Measurements from ENCODE around the gene FNIP1. TPM values are rescaled to one million over a fixed set of nuclear protein-coding genes. Genes with fewer than 3 reads are reported as not detected.
"Not testable (repeated sequence)": the region's sequence is repeated elsewhere in the genome, so short reads cannot be mapped to it uniquely, and the experiment has no call there.

Gene FNIP1
- polyA plus RNA-seq, 1 donor from 2014 or later, result 18.1 TPM

DNA sequence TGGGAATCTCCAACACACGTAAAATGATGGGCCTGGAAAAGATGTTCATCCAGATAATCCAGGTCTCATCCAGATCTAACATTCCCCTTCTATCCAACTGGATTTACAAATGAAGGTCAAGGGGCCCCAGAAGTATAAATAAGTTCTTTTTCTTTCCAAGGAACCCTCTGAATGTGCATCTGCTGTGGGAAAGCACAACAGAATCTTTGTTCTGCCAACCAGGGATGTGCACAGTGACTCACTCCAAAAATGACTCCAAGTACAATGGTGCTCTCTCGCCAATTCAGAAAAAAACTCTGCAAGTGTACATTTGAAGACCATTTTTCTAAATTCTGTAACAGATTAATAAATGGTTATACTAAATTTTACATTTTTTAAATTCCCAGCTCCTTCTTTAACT lies 174.2 kb downstream of the FNIP1 start:
- no peaks in the 10 kb centered on the region for H4K20me1 ChIP-seq (ENCODE audit: insufficient read depth)
- no peaks in the 10 kb centered on the region for H3F3A ChIP-seq (ENCODE audit: insufficient read depth, low read length, poor library complexity, severe bottlenecking)
- no peak overlapping the region for H3K4me2 ChIP-seq (ENCODE audit: low read length)
- H3K9me3 ChIP-seq (ENCODE audit: low read length), result no peaks in the 10 kb centered on the region
- no peak overlapping the region for H2AFZ ChIP-seq (ENCODE audit: low read depth, low read length)
- TF ChIP-seq MXI1 (conservative IDR thresholded peaks at IDR 0.05; ENCODE audit: poor library complexity, severe bottlenecking), result no peak
- no peak for TF ChIP-seq RAD21 (conservative IDR thresholded peaks at IDR 0.05)
- TF ChIP-seq EZH2 (IDR thresholded peaks at IDR 0.05; ENCODE audit: borderline replicate concordance, insufficient read depth, low read length, poor library complexity, severe bottlenecking), result no peak
- TF ChIP-seq, protein P1, sequence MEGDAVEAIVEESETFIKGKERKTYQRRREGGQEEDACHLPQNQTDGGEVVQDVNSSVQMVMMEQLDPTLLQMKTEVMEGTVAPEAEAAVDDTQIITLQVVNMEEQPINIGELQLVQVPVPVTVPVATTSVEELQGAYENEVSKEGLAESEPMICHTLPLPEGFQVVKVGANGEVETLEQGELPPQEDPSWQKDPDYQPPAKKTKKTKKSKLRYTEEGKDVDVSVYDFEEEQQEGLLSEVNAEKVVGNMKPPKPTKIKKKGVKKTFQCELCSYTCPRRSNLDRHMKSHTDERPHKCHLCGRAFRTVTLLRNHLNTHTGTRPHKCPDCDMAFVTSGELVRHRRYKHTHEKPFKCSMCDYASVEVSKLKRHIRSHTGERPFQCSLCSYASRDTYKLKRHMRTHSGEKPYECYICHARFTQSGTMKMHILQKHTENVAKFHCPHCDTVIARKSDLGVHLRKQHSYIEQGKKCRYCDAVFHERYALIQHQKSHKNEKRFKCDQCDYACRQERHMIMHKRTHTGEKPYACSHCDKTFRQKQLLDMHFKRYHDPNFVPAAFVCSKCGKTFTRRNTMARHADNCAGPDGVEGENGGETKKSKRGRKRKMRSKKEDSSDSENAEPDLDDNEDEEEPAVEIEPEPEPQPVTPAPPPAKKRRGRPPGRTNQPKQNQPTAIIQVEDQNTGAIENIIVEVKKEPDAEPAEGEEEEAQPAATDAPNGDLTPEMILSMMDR (IDR thresholded peaks at IDR 0.05; ENCODE audit: poor library complexity, severe bottlenecking), result no peak
- no peak for TF ChIP-seq EP300 (conservative IDR thresholded peaks at IDR 0.05; ENCODE audit: poor library complexity, severe bottlenecking)
- TF ChIP-seq POLR2AphosphoS5 (IDR thresholded peaks at IDR 0.05), result no peak
- no peak for TF ChIP-seq SMC3 (conservative IDR thresholded peaks at IDR 0.05; ENCODE audit: poor library complexity)
- TF ChIP-seq TAF1 (IDR thresholded peaks at IDR 0.05; ENCODE audit: low read depth), result no peak
- H3K79me2 ChIP-seq (replicated peaks; ENCODE audit: insufficient read depth, low read length), result peaks cover 43% of the 10 kb centered on the region
- H3K27ac ChIP-seq (ENCODE audit: low read length), result no peak overlapping the region
- H3K27me3 ChIP-seq (ENCODE audit: insufficient read depth, low read depth, low read length), result no peaks in the 10 kb centered on the region
- no peak overlapping the region for H3K9ac ChIP-seq (ENCODE audit: low read length)
- no peak overlapping the region for H3K4me3 ChIP-seq (ENCODE audit: low read length)
- H3K36me3 ChIP-seq (ENCODE audit: insufficient read depth, low read length), result no peaks in the 10 kb centered on the region
- H3K9me2 ChIP-seq (ENCODE audit: insufficient read depth, low read length), result no peaks in the 10 kb centered on the region

DNA sequence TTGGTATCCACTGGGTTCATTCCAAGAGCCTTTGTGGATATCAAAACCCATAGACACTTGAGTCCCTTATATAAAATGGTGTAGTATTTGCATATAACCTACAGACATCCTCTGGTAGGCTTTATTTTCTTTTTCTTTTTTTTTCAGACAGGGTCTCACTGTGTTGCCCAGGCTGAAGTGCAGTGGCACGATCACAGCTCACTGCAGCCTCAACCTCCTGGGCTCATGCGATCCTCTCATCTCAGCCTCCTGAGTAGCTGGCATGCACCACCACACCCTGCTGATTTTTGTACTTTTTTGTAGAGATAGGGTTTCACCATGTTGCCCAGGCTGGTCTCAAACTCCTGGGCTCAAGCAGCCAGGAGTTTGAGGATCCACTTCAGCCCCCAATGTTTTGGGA lies 175.7 kb downstream of the FNIP1 start:
- not testable (repeated sequence) for H3K27me3 ChIP-seq (ENCODE audit: insufficient read depth, low read depth, low read length); H3K27ac ChIP-seq (ENCODE audit: low read length); H3F3A ChIP-seq (ENCODE audit: insufficient read depth, low read length, poor library complexity, severe bottlenecking); H3K9me2 ChIP-seq (ENCODE audit: insufficient read depth, low read length); H2AFZ ChIP-seq (ENCODE audit: low read depth, low read length); H3K4me2 ChIP-seq (ENCODE audit: low read length); H3K9me3 ChIP-seq (ENCODE audit: low read length); H3K36me3 ChIP-seq (ENCODE audit: insufficient read depth, low read length); H4K20me1 ChIP-seq (ENCODE audit: insufficient read depth); H3K9ac ChIP-seq (ENCODE audit: low read length); H3K4me3 ChIP-seq (ENCODE audit: low read length)
- peaks cover 42% of the 10 kb centered on the region for H3K79me2 ChIP-seq (replicated peaks; ENCODE audit: insufficient read depth, low read length)

DNA sequence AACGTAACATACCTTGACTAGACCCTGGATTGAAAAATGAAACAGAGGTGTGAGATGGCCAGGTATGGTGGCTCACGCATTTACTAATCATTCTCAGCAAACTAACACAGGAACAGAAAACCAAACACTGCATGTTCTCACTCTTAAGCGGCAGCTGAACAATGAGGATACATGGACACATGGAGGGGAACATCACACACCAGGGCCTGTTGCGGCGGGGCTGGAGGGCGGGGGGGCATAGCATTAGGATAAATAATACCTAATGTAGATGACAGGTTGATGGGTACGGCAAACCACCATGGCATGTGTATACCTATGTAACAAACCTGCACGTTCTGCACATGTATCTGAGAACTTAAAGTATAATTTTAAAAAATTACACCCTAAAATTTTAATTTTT lies 177.7 kb downstream of the FNIP1 start:
- H3K36me3 ChIP-seq (ENCODE audit: insufficient read depth, low read length), result no peaks in the 10 kb centered on the region
- no peaks in the 10 kb centered on the region for H3K9me2 ChIP-seq (ENCODE audit: insufficient read depth, low read length)
- H3K27me3 ChIP-seq (ENCODE audit: insufficient read depth, low read depth, low read length), result no peaks in the 10 kb centered on the region
- TF ChIP-seq MXI1 (conservative IDR thresholded peaks at IDR 0.05; ENCODE audit: poor library complexity, severe bottlenecking) (no peak), RAD21 (conservative IDR thresholded peaks at IDR 0.05) (no peak), POLR2AphosphoS5 (IDR thresholded peaks at IDR 0.05) (no peak), TAF1 (IDR thresholded peaks at IDR 0.05; ENCODE audit: low read depth) (no peak), EZH2 (IDR thresholded peaks at IDR 0.05; ENCODE audit: borderline replicate concordance, insufficient read depth, low read length, poor library complexity, severe bottlenecking) (no peak), SMC3 (conservative IDR thresholded peaks at IDR 0.05; ENCODE audit: poor library complexity) (no peak), EP300 (conservative IDR thresholded peaks at IDR 0.05; ENCODE audit: poor library complexity, severe bottlenecking) (no peak)
- TF ChIP-seq, protein P2, sequence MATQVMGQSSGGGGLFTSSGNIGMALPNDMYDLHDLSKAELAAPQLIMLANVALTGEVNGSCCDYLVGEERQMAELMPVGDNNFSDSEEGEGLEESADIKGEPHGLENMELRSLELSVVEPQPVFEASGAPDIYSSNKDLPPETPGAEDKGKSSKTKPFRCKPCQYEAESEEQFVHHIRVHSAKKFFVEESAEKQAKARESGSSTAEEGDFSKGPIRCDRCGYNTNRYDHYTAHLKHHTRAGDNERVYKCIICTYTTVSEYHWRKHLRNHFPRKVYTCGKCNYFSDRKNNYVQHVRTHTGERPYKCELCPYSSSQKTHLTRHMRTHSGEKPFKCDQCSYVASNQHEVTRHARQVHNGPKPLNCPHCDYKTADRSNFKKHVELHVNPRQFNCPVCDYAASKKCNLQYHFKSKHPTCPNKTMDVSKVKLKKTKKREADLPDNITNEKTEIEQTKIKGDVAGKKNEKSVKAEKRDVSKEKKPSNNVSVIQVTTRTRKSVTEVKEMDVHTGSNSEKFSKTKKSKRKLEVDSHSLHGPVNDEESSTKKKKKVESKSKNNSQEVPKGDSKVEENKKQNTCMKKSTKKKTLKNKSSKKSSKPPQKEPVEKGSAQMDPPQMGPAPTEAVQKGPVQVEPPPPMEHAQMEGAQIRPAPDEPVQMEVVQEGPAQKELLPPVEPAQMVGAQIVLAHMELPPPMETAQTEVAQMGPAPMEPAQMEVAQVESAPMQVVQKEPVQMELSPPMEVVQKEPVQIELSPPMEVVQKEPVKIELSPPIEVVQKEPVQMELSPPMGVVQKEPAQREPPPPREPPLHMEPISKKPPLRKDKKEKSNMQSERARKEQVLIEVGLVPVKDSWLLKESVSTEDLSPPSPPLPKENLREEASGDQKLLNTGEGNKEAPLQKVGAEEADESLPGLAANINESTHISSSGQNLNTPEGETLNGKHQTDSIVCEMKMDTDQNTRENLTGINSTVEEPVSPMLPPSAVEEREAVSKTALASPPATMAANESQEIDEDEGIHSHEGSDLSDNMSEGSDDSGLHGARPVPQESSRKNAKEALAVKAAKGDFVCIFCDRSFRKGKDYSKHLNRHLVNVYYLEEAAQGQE (IDR thresholded peaks at IDR 0.05; ENCODE audit: borderline replicate concordance), result no peak
- TF ChIP-seq, protein P1 (IDR thresholded peaks at IDR 0.05; ENCODE audit: poor library complexity, severe bottlenecking), result no peak
- H3K79me2 ChIP-seq (replicated peaks; ENCODE audit: insufficient read depth, low read length), result peaks cover 32% of the 10 kb centered on the region
- H3K9ac ChIP-seq (ENCODE audit: low read length), result no peak overlapping the region
- no peaks in the 10 kb centered on the region for H4K20me1 ChIP-seq (ENCODE audit: insufficient read depth)
- no peaks in the 10 kb centered on the region for H3F3A ChIP-seq (ENCODE audit: insufficient read depth, low read length, poor library complexity, severe bottlenecking)
- H3K4me3 ChIP-seq (ENCODE audit: low read length), result no peak overlapping the region
- no peak overlapping the region for H3K27ac ChIP-seq (ENCODE audit: low read length)
- no peak overlapping the region for H2AFZ ChIP-seq (ENCODE audit: low read depth, low read length)
- no peak overlapping the region for H3K4me2 ChIP-seq (ENCODE audit: low read length)
- H3K9me3 ChIP-seq (ENCODE audit: low read length), result no peaks in the 10 kb centered on the region

Measured in neural cell (in vitro differentiated cells).